GM12801 (cell line): ENCODE data around the gene GATM.

Experiments used
- TF ChIP-seq, protein P1 (sequence below): IDR thresholded peaks from one replicate; pipeline ENCODE4 v1.5.1; 2011; ENCODE audit warnings: control low read depth; ENCODE audit not compliant: insufficient read length; ENCODE audit errors: extremely low read depth

The GATM gene

DNA sequence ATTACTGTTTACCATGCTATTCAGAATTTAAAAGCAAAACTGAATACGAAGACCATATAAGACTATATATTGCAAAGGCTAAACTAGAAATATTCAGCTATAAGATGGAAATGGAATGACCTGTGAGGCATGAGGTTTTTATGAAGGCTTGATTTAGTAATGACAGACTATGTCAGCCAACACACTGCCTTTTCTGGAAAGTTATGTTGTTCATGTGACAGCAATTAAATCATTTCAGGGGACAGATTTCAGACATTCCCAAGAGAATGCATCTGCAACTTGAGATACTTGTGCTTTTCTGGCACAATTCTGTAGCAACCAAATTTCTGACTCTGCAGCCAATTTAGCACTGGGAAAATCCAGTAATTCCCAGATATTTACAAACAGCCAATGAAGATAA is 8.6 kb upstream of the GATM start:
- TF ChIP-seq, protein P1, sequence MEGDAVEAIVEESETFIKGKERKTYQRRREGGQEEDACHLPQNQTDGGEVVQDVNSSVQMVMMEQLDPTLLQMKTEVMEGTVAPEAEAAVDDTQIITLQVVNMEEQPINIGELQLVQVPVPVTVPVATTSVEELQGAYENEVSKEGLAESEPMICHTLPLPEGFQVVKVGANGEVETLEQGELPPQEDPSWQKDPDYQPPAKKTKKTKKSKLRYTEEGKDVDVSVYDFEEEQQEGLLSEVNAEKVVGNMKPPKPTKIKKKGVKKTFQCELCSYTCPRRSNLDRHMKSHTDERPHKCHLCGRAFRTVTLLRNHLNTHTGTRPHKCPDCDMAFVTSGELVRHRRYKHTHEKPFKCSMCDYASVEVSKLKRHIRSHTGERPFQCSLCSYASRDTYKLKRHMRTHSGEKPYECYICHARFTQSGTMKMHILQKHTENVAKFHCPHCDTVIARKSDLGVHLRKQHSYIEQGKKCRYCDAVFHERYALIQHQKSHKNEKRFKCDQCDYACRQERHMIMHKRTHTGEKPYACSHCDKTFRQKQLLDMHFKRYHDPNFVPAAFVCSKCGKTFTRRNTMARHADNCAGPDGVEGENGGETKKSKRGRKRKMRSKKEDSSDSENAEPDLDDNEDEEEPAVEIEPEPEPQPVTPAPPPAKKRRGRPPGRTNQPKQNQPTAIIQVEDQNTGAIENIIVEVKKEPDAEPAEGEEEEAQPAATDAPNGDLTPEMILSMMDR: no peak

DNA sequence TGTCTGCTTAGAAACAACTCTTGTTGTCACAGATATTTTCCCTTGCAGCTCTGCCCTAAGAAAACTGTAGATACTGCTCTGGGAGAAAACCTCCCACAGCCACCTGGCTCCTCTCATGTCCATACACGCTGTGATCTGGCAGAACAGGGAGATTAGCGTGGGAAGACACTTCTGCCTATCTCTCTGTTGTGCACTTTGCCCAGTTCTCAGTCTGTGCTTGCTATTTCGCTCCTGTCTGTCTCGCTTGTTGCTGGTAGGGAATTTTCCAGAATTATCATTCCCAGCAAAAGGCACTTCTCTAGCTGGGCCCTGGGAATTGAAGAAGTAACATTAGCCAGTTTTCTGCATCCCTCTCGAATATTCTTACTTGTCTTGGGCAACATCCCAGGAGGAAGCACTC is 8.1 kb upstream of the GATM start:
- TF ChIP-seq, protein P1: no peak

DNA sequence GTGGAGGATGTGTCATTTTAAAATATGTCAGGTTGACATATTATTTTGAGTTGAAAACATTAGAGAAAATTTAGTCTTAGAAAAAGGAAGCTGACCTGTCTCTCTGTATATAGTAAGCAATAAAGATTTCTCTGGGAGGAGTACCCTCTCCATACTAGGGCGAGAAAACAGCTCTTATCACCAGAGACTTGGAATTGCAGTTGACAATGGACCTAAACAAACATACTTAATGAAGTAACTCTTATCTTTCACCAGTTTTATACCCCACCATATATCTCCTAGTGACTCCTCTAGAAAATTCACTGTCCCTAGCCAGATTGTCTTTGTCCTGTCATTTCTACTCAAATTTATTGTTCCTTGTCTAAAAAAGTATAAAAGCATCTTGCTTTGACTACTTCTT is 7.2 kb upstream of the GATM start:
- TF ChIP-seq, protein P1: no peak

DNA sequence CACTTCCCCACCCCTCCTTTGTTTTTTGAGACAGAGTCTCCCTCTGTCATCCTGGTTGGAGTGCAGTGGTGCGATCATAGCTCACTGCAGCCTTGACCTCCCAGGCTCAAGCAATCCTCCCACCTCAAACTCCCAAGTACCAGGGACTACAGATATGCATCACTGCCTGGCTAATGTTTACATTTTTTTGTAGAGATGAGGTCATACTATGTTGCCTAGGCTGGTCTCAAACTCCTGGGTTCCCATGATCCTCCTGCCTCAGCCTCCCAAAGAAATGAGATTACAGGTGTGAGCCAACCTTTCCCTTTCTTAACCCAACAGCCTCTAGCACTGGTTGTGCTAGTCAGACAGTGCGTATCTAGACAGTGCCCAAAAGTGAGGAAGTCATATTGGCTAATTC is 6.4 kb upstream of the GATM start:
- TF ChIP-seq, protein P1: no peak

DNA sequence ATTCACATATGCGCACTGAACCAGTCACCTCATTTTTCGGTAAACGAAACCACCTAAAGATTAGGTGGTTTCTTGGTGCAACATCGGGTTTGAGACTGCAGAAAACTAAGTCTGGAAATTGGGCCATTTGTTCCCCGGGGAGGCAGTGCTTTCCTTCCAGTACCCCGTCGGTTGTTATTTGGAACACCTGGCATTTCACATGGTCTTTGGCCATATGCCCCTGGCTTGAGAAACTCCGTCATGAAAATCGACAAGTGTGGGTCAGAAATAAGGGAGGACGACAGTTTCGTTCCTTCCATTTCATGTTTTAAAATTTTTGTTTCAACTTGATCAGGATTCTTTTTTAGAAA is 544 bp upstream of the GATM start:
- TF ChIP-seq, protein P1: no peak

DNA sequence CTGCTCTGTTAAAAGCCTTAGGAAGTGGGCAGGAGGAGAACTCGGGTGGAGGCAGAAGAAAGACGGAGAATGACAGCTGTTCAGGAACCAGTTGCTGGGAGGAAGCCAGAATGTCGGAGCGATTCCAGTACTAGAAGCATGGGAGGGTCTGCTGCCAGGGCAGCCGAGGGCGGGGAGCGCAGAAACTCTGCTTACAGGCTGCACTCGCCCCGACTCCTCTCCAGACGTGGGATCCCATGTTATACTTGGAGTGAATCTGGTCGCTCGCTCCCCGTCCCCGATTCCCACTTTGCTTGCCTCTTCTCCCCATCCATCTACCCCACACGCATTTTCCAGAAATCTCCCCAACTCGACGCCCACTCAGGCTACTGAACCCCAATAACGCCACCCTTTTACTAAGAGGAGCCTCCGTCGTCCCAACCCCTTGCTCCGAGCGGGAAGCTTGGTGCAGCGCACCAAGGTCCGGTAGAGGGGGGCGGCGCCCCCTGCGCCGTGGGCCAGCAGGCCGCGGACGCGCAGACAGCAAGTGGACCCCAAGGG is 665 bp downstream of the GATM start:
- TF ChIP-seq, protein P1: no peak

DNA sequence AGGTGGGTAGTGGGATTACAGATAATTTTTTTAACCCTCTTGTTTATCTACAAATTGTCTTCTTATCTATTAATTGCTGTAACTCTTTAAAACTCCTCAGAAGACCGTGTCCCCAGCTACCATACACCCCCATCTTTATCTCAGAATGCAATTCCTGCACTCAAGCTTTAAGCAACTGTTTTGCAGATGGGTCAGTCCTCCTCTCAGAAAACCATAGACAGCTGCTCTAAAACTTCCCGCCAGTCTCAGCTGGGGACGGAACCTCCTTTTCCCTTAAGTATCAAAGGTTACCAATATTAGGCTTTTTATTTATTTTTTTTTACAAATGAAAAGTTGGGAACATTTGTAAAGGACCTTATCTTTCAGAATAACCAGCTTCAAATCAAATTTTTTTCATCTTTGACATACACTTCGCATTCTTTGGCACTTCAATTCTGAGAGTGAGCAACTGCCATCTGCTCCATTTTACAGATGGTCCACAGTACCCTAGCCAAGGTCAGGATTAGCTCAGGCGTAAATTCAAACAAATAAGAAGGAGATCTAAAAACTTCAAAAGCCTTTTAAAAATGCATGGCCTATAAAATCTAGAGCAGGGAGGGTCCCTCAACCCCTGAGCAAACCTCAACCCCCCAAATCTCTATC is 1.3 kb downstream of the GATM start:
- TF ChIP-seq, protein P1: no peak
